ENCODE data around the gene MAP3K12. TPM values are rescaled to one million over a fixed set of nuclear protein-coding genes. Genes with fewer than 3 reads are reported as not detected.
"Not testable (repeated sequence)": the region's sequence is repeated elsewhere in the genome, so short reads cannot be mapped to it uniquely, and the experiment has no call there.

MAP3K12 gene
- total RNA-seq, result 33.1 TPM

- DNase-seq (ENCODE audit: low read depth in 2 of 3, low spot score in 2 of 3), result peak in 2 of 3 donors; percentile 20 to 39
These were observed at the start of gene MAP3K12 for GRCh38 chr12:53499266-53500141. TSS of gene MAP3K12 (minus strand) at chr12:53499458. CDS start at chr12:53487391, 12,067 bp downstream.

- not testable (repeated sequence) for DNase-seq (ENCODE audit: low read depth in 2 of 3, low spot score in 2 of 3)
These were observed 49.1 kb upstream of the MAP3K12 start for GRCh38 chr12:53548354-53548753.

- DNase-seq (ENCODE audit: low read depth in 2 of 3, low spot score in 2 of 3), result peak; percentile 13 to 80 (median 65)
These were observed 44.3 kb upstream of the MAP3K12 start for GRCh38 chr12:53543539-53543938.

- DNase-seq (ENCODE audit: low read depth in 2 of 3, low spot score in 2 of 3), result no peak
These were observed 40.3 kb upstream of the MAP3K12 start for GRCh38 chr12:53539526-53539925.

- no peak for DNase-seq (ENCODE audit: low read depth in 2 of 3, low spot score in 2 of 3)
These were observed 39.0 kb upstream of the MAP3K12 start for GRCh38 chr12:53538209-53538689.

- no peak for DNase-seq (ENCODE audit: low read depth in 2 of 3, low spot score in 2 of 3)
These were observed 37.7 kb upstream of the MAP3K12 start for GRCh38 chr12:53536962-53537361.

GRCh38 chr12:53533471-53533870 lies 34.2 kb upstream of the MAP3K12 start:
- DNase-seq (ENCODE audit: low read depth in 2 of 3, low spot score in 2 of 3), result no peak

GRCh38 chr12:53532524-53533445 lies 33.5 kb upstream of the MAP3K12 start:
- no peak for DNase-seq (ENCODE audit: low read depth in 2 of 3, low spot score in 2 of 3)

- no peak for DNase-seq (ENCODE audit: low read depth in 2 of 3, low spot score in 2 of 3)
These were observed 32.8 kb upstream of the MAP3K12 start for GRCh38 chr12:53532021-53532420.

- no peak for DNase-seq (ENCODE audit: low read depth in 2 of 3, low spot score in 2 of 3)
These were observed 31.7 kb upstream of the MAP3K12 start for GRCh38 chr12:53530920-53531319.

GRCh38 chr12:53530061-53530460 lies 30.8 kb upstream of the MAP3K12 start:
- no peak for DNase-seq (ENCODE audit: low read depth in 2 of 3, low spot score in 2 of 3)

GRCh38 chr12:53524476-53524875 lies 25.2 kb upstream of the MAP3K12 start:
- no peak for DNase-seq (ENCODE audit: low read depth in 2 of 3, low spot score in 2 of 3)

- DNase-seq (ENCODE audit: low read depth in 2 of 3, low spot score in 2 of 3), result no peak
These were observed 23.9 kb upstream of the MAP3K12 start for GRCh38 chr12:53523131-53523530.

GRCh38 chr12:53518381-53518780 lies 19.1 kb upstream of the MAP3K12 start:
- no peak for DNase-seq (ENCODE audit: low read depth in 2 of 3, low spot score in 2 of 3)

GRCh38 chr12:53516758-53517455 lies 17.6 kb upstream of the MAP3K12 start:
- DNase-seq (ENCODE audit: low read depth in 2 of 3, low spot score in 2 of 3), result no peak

GRCh38 chr12:53515291-53515680 lies 16.0 kb upstream of the MAP3K12 start:
- DNase-seq (ENCODE audit: low read depth in 2 of 3, low spot score in 2 of 3), result no peak

- DNase-seq (ENCODE audit: low read depth in 2 of 3, low spot score in 2 of 3), result no peak
These were observed 15.5 kb upstream of the MAP3K12 start for GRCh38 chr12:53514628-53515290.

GRCh38 chr12:53513712-53514410 lies 14.6 kb upstream of the MAP3K12 start:
- DNase-seq (ENCODE audit: low read depth in 2 of 3, low spot score in 2 of 3), result no peak

- DNase-seq (ENCODE audit: low read depth in 2 of 3, low spot score in 2 of 3), result no peak
These were observed 11.0 kb upstream of the MAP3K12 start for GRCh38 chr12:53510181-53510812.

All from hematopoietic multipotent progenitor cell (in vitro differentiated cells).